Measurements from ENCODE around the gene HSPA1L. TPM values are rescaled to one million over a fixed set of nuclear protein-coding genes. Genes with fewer than 3 reads are reported as not detected.
"Not testable (repeated sequence)": the region's sequence is repeated elsewhere in the genome, so short reads cannot be mapped to it uniquely, and the experiment has no call there.

Gene HSPA1L
- total and polyA plus RNA-seq, 7 donors: 0.86 to 23.1 (median 3.3) TPM

DNA sequence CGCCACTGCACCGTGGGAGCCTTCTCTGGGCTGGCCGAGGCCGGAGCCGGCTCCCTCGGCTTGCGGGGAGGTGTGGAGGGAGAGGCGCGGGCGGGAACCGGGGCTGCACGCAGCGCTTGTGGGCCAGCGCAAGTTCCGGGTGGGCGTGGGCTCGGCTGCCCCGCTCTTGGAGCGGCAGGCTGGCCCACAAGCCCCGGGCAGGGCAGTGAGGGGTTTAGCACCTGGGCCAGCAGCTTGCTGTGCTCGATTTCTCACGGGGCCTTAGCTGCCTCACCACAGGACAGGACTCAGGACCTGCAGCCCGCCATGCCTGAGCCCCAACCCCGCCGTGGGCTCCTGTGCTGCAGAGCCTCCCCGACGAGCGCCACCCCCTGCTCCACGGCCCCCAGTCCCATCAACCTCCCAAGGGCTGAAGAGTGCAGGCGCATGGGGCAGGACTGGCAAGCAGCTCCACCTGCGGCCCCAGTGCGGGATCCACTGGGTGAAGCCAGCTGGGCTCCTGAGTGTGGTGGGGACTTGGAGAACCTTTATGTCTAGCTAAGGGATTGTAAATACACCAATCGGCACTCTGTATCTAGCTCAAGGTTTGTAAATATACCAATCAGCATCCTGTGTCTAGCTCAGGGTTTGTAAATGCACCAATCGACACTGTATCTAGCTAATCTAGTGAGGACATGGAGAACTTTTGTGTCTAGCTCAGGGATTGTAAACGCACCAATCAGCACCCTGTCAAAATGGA is 37.1 kb upstream of the HSPA1L start:
- 86 to 87% (median 86%) methylated on average over 28 to 35 of the region's 35 CpGs for WGBS, 3 donors
- H3K4me3 ChIP-seq; DNase-seq; intact Hi-C loops (cut with DNase I); H3K36me3 ChIP-seq (ENCODE audit: insufficient read depth in 1 of 2, low read depth in 1 of 2); H3K9me3 ChIP-seq; ATAC-seq; H3K27me3 ChIP-seq (ENCODE audit: insufficient read depth in 3 of 3, low read length in 2 of 3); H3K4me1 ChIP-seq; H3K27ac ChIP-seq: not testable (repeated sequence)

GRCh38 chr6:31851485-31851832 is 36.4 kb upstream of the HSPA1L start:
- no peak overlapping the region for H3K27ac ChIP-seq
- intact Hi-C loops (cut with DNase I): no loop called here
- WGBS, 3 donors: 68 to 88% (median 80%) methylated on average over 2 of the region's 2 CpGs

DNA sequence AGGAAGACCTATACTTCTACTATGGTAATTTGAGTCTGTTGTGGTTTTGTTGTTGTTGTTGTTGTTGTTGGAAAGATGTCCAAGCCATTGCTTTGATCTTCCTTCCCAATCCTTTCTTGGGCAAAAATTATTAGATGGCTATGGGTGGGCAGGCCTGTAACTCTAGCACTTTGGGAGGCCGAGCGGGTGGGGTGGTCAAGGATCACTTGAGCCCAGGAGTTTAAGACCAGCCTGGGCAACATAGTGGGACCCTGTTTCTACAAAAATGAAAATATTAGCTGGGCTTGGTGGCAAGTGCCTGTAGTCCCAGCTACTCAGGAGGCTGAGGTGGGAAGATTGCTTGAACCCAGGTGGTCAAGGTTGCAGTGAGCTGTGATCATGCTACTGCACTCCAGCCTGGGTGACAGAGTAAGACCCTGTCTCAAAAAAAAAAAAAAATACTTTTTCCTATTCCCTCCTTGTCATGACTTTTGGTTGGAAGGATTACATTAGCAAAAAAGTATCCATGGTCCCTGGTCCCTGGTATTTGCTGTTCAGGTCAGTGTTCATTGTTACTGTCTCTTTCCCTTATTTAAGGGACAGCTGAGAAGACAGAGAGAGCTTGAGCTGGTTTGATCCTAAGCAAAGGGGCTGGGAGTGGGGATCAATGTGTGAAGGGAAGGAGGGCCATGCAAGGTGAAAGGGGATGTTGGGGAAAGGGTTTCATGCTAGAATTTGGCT is 35.8 kb upstream of the HSPA1L start:
- 89 to 95% (median 90%) methylated on average over 2 of the region's 2 CpGs for WGBS, 3 donors

More at GRCh38 chr6:31851485-31851832, 36.4 kb upstream of the HSPA1L start:
- Histone ChIP-seq H3K9me3 (no peaks in the 10 kb centered on the region), H3K4me1 (no peaks in the 10 kb centered on the region), H3K36me3 (ENCODE audit: insufficient read depth in 1 of 2, low read depth in 1 of 2) (peaks cover 0 to 2% of the 10 kb centered on the region in 2 donors), H3K4me3 (no peak overlapping the region), H3K27me3 (ENCODE audit: insufficient read depth in 3 of 3, low read length in 2 of 3) (no peaks in the 10 kb centered on the region)
- no peak for TF ChIP-seq CTCF (IDR thresholded peaks at IDR 0.05)
- no peak for ATAC-seq
- no peak for DNase-seq

DNA sequence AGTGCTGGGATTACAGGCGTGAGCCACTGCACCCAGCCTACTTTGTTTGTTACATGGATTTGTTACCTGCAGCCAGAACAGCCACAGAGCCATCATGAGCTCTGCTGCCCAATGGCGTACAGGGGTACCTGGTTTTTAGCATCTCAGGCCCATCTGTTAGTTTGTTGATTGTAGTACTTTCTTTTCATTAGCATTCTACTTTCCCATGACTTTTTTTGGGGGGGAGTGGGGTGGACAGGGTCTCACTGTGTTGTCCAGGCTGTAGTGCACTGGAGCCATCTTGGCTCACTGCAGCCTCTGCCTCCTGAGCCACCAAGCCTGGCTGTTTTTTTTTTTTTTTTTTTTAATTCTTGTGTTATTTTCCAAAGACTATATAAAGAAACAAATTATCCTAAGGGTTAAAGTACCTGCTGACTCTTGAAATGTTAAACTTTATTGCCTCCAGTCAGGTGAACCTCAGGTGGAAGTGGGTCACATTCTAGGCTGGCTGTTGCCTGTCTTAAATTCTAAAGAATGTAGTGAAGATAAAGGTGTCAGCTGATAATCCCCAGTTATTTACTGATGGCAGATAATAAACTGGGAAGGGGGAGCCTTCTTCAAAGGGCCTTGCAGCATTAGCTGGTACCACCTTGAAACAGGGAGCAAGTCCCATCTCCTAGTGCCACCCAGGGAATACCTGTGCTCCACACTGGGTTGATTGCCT is 32.3 kb upstream of the HSPA1L start:
- intact Hi-C loops (cut with DNase I): no loop called here
- Histone ChIP-seq H3K36me3 (ENCODE audit: insufficient read depth in 1 of 2, low read depth in 1 of 2) (no peaks in the 10 kb centered on the region), H3K4me1 (no peaks in the 10 kb centered on the region), H3K27ac (no peak overlapping the region), H3K9me3 (no peaks in the 10 kb centered on the region), H3K27me3 (ENCODE audit: insufficient read depth in 3 of 3, low read length in 2 of 3) (no peaks in the 10 kb centered on the region), H3K4me3 (no peak overlapping the region)
- no peak for TF ChIP-seq CTCF (IDR thresholded peaks at IDR 0.05)
- ATAC-seq (no peak), DNase-seq (no peak)
- WGBS, 3 donors: 81 to 93% (median 85%) methylated on average over 2 of the region's 2 CpGs

More for the DNA sequence above, 35.8 kb upstream of the HSPA1L start:
- TF ChIP-seq CTCF (IDR thresholded peaks at IDR 0.05): no peak
- no peak for DNase-seq
- no peak for ATAC-seq
- Histone ChIP-seq H3K36me3 (ENCODE audit: insufficient read depth in 1 of 2, low read depth in 1 of 2) (no peaks in the 10 kb centered on the region), H3K4me3 (no peak overlapping the region), H3K9me3 (no peaks in the 10 kb centered on the region), H3K27me3 (ENCODE audit: insufficient read depth in 3 of 3, low read length in 2 of 3) (no peaks in the 10 kb centered on the region), H3K4me1 (no peaks in the 10 kb centered on the region), H3K27ac (no peak overlapping the region)
- intact Hi-C loops (cut with DNase I): no loop called here

DNA sequence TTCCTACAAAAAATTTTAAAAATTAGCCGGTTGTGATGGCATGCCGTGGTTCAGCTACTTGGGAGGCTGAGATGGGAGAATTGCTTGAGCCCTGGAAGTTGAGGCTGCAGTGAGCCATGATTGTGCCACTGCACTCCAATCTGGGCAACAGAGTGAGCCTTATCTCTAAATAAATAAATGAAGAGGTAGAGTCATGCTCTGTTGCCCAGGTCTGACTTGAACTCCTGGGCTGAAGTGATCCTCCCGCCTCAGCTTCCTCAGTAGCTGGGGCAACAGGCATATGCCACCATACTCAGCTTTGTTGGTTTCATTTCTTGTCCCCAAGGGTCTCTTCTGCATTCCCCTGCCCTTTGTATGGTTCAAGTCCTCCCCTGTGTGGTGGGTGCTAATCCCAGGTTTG is 29.4 kb upstream of the HSPA1L start:
- ATAC-seq (no peak), DNase-seq (no peak)
- intact Hi-C loops (cut with DNase I): no loop called here
- no peaks in the 10 kb centered on the region for H3K27me3 ChIP-seq (ENCODE audit: insufficient read depth in 3 of 3, low read length in 2 of 3)
- no peak overlapping the region for H3K27ac ChIP-seq
- 93 to 96% (median 93%) methylated on average over 3 of the region's 3 CpGs for WGBS, 3 donors
- H3K4me1 ChIP-seq: no peaks in the 10 kb centered on the region
- H3K9me3 ChIP-seq: no peaks in the 10 kb centered on the region
- no peak for TF ChIP-seq CTCF (IDR thresholded peaks at IDR 0.05)
- H3K4me3 ChIP-seq: no peak overlapping the region
- H3K36me3 ChIP-seq (ENCODE audit: insufficient read depth in 1 of 2, low read depth in 1 of 2): peaks cover under 1 to 21% of the 10 kb centered on the region in 2 donors
